Purkinje cell (primary cell): ENCODE data around the gene DEGS2. TPM values are rescaled to one million over a fixed set of nuclear protein-coding genes. Genes with fewer than 3 reads are reported as not detected.

Experiments
- polyA plus RNA-seq: library from polyadenylated mRNA; unstranded; fragments of >200 nt; fragmentation: Nextera tagmentation; gene quantifications from 2 replicates; pipeline ENCODE4 v1.2.1, GENCODE V29; 2014

Gene DEGS2
- 1.2 TPM in 1 of 2 replicates, not detected in the other for polyA plus RNA-seq

GRCh38 chr14:100159094-100159864 is at the start of gene DEGS2:
Gene DEGS2 (minus strand): TSS chr14:100159645. CDS start chr14:100159587, 58 bp downstream.

Other genes with a start within 250 kb of the DEGS2 start
- 36.2 and 59.8 TPM in 2 replicates for gene EVL, start 94.2 kb downstream of the DEGS2 start, polyA plus RNA-seq
- 31.4 and 35.1 TPM in 2 replicates for gene YY1, start 79.5 kb upstream of the DEGS2 start, polyA plus RNA-seq
- gene SLC25A29, start 146.8 kb upstream of the DEGS2 start, polyA plus RNA-seq = 0.46 TPM in 1 of 2 replicates, not detected in the other
- not detected in 2 replicates for gene SLC25A47, start 163.7 kb upstream of the DEGS2 start, polyA plus RNA-seq
- gene WDR25, start 216.8 kb upstream of the DEGS2 start, polyA plus RNA-seq = 2.7 and 5.5 TPM in 2 replicates